IPS-NIHi7 (cell line): Measurements from ENCODE around the gene ADAR.
"Not testable (repeated sequence)": the region's sequence is repeated elsewhere in the genome, so short reads cannot be mapped to it uniquely, and the experiment has no call there.

Source experiments
- DNase-seq: peaks from one replicate; pipeline ENCODE4 v3.0.0; 2012; ENCODE audit warnings: mixed read lengths; ENCODE audit errors: extremely low spot score

ADAR gene, protein sequence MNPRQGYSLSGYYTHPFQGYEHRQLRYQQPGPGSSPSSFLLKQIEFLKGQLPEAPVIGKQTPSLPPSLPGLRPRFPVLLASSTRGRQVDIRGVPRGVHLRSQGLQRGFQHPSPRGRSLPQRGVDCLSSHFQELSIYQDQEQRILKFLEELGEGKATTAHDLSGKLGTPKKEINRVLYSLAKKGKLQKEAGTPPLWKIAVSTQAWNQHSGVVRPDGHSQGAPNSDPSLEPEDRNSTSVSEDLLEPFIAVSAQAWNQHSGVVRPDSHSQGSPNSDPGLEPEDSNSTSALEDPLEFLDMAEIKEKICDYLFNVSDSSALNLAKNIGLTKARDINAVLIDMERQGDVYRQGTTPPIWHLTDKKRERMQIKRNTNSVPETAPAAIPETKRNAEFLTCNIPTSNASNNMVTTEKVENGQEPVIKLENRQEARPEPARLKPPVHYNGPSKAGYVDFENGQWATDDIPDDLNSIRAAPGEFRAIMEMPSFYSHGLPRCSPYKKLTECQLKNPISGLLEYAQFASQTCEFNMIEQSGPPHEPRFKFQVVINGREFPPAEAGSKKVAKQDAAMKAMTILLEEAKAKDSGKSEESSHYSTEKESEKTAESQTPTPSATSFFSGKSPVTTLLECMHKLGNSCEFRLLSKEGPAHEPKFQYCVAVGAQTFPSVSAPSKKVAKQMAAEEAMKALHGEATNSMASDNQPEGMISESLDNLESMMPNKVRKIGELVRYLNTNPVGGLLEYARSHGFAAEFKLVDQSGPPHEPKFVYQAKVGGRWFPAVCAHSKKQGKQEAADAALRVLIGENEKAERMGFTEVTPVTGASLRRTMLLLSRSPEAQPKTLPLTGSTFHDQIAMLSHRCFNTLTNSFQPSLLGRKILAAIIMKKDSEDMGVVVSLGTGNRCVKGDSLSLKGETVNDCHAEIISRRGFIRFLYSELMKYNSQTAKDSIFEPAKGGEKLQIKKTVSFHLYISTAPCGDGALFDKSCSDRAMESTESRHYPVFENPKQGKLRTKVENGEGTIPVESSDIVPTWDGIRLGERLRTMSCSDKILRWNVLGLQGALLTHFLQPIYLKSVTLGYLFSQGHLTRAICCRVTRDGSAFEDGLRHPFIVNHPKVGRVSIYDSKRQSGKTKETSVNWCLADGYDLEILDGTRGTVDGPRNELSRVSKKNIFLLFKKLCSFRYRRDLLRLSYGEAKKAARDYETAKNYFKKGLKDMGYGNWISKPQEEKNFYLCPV

DNA sequence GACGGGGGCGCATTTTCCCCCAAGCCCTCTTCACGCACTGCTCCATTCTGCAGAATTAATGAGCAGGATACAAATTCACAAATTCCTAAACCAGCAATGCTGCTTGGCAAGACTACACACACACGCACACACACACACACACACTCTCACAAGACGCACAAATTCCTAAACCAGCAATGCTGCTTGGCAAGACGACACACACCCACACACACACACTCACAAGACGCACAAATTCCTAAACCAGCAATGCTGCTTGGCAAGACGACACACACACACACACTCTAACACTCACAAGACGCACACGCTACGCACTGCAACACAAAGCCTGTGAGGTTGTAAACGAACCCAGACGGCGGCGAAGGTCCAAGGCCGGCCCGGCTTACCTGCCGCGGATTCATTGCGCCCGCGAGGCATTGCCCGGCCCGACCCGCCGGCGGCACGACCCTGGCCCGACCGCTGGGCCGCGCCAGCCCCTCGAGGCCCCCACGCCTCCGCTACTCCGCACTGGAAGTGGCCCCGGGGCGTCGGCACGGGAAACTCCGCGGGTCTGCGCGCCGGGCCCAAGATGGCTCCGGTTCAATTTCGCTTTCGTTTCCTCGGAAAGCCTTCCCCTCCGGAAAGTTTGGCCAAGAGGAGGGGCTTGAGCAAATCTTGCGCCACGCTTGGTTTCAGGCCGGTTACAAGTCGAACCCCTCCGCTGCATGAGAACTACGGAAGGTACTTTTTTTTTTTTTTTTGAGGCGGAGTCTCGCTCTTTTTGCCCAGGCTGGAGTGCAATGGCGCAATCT is at the start of gene ADAR:
ADAR (minus strand) TSS at position 578 of the 788 bp plus-strand sequence; CDS start at position 398, 180 bp downstream.
- peak; percentile 60 for DNase-seq

DNA sequence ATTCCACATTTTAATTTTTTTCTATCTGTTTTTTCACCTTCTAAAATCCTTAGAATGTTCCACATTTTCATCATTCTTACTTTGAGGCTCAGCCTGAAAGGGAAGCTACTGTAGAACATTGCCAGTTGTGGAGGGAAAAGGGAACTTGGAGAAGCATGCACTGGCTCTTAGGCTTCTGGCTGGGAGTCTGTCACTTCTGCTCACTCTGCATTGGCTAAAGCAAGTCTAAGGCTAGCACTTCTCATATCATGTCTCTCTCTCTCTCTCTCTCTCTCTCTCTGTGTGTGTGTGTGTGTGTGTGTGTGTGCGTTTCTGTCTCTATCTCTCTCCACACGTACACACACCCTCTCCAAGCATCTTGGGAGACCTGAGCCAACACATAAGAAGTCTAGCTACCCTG is 49.6 kb upstream of the ADAR start:
- no peak for DNase-seq

DNA sequence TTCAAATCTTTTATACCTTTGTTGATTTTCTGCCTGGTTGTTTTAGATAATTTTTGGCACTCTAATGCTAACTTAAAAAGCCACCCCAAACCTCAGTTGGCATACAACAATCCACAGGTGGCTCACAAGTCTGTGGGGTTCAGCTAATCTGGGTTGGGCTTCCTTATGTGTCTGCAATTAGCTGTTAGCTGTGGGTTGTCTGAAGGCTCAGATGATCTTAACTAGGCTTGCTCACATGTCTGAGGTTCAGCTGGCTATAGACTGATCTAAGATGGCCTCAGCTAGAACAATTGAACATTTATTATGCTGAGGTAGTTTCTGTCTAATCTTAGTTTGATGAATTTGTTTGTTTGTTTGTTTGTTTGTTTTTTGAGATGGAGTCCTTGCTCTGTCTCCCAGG is 44.9 kb upstream of the ADAR start:
- DNase-seq = no peak

DNA sequence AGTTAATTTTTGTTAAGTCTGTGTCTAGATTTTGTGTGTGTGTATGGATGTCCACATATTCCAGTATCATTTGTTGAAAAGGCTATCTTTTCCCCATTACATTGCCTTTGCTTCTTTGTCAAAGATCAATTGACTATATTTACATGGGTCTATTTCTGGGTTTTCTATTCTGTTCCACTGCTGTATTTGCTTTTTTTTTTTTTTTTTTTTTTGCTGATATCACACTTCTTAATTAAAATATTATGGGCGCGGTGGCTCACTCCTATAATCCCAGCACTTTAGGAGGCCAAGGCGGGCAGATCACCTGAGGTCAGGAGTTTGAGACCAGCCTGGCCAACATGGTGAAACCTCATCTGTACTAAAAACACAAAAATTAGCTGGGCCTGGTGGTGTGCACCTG is 36.7 kb upstream of the ADAR start:
- DNase-seq = not testable (repeated sequence)

DNA sequence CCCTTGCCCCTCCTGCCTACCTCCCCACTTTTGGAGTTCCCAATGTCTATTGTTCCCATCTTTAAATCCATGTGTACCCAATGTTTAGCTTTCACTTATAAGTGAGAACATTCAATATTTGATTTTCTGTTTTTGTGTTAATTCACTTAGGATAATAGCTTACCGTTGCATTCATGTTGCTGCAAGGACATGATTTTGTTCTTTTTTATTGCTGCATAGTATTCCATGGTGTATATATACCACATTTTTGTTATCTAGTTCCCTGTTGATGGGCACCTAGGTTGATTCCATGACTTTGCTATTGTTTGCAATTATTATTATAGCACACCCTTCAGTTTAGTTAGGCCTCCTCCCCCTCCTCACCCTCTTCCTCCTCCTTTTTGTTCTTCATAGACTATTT is 33.5 kb upstream of the ADAR start:
- no peak for DNase-seq

DNA sequence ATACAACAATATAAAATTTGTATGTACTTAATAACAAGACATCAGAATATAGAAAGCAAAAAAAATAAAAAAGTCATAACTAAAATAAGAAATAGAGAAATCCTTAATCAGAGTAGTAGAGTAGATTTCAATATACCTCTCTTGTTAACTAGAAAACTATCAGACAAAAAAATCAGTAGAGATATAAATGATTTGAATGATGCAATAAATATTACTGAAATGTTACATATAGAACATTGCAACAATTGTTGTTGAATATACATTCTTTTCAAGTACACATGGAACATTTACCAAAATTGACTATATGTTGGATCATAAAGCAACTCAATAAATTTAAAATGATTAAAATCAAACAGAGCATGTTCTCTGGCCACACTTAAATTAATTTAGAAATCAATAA is 31.9 kb upstream of the ADAR start:
- no peak for DNase-seq

DNA sequence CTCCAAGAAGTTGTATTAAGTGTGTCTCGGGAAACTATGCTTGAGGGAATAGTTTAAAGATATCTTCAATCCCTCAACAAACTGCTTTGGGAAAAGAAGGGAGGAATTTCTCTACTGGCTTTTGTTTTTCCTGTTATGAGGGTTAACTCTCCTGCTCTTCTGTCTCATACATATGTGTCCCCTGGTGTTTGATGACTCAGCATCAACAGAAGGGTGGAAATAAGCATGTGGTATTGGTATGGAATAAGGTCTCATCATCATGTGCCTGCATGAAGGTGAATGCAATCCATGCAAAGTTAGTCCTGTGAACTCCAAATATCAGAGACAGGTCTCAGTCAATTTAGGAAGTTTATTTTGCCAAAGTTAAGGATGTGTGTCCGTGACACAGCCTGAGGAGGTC is 27.2 kb upstream of the ADAR start:
- no peak for DNase-seq

DNA sequence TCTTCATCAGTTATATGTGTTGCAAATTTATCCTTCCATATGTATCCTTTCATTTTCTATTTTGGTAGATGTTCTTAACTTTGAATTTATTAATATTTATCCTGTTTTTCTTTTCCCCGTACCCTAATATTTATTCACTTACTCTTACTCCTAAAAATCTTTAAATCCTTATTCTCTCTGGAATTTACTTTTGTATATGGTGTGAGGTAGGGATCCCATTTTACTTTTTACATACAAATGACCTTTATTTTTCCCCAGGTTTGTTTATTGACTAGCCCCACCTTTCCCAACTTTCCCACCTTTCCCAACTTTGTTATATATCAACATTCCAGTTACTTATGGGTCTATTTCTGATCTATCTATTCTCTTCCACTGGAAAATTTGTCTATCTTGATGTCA is 21.7 kb upstream of the ADAR start:
- no peak for DNase-seq

DNA sequence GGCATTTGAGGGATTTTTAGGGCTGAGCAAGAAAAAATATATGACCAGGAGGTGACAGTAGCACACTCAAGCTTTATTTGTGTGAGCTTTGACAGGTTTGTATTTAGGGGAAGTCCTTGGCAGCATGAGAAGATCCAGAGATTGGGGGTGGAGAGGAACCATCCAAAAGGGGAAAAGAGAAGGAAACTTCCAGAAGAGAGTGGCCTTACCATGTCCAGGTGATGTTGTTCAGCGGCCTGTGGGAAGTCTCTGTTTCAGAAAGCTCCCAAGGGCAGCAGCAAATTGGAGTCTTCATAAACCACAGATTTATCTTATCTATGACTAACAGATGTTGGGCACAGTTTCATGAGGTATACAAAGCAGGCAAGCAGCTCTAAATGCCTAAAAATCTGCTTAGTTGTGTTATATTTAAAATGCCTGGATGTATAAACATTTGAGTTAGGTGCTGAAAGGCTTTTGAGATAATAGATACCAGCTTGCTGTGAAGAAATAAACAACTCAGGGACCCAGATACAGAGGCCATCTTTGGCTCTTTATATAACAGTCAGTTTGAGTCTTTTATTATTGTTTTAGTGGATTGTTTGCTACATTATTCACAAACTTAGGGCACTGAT is 21.2 kb upstream of the ADAR start:
- DNase-seq = no peak

DNA sequence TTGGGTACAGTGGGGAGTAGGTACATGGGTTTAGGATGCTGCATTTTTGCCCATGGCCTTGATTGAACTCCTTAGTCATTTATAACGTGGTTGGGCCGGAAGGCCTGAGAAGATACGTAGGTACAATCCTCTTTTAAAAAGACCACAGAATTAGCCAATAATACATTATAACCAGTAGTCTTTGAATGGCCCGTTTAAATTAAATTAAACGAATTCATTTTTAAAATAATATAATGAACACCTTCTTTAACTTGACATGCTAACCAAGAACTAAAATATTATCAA is 20.1 kb upstream of the ADAR start:
- DNase-seq = no peak

DNA sequence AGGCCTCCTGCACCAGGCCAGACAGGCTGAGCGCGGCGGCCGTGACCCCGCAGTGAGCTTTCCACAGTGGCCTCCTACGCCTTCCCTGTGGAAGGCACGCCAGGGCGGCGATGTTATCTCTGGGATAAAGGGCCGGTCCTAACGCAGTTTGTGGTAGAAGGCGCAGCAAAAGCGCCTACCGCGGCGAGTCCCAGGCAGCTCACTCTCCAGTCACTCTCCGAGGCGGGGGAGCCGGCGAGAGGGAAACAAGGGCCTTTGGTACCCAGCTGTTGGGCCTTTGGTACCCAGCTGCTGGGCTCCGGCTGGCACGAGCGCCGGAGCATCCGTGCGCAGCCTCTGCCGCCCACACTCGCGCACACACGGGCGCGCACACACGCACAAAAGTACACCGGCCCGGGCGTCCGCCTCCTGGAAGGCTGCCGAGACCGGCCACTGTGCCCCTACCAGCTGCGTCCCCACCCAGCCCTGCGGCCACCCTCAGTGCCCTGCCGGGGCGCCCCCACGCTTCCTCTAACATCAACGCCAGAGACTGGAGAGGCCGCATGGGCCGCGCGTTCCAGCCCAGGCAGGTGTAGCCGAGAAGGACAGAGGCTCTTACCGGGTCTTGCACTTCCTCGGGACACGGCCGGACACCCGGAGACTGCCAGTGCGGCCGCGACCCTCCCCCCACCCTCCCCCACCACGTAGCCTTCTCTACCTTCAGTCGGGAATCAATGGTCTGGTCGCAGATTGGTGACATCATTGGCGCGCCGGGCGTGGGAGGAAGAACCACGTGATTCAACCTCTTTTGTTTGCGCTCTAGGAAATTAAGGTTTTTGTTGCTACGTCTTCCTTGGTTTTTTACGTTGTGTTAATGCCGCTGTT is 19.5 kb upstream of the ADAR start:
- peak; percentile 91 for DNase-seq

DNA sequence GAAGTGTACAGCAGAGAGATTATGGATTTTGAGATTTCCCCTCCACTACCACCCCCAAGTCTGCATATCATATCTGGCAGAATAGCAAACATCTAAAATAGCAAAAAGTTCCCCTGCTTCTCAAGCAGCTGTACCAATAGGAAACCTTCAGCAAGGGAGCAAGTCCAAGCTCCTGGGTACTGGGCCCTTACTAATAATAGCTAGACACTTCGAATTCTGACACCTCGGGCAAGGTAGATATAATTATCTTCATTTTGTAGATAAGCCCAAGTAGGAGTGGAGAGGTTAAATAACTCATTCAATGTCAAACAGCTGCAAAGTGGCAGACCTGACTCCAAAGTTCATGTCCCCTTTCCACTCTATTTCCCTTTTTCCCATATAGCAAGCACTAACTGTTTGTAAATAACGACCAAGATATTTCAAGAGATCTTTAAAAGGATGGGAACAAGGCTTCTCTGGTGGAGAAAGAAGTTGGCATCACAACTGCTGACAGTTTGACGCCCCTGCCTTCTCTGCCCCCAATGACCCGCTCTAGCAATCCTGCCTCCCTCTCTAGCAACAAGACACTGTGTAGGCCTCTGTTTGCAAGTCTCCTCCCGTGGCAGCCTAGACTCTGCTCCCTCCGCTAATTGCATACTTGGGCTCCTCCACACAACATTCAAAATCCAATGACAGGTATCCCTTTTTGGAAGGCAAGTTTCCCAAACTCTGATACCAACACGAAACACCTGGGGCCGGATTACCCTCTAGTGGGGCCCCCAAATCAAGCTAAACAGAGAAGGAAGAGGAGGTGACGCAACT is 18.7 kb upstream of the ADAR start:
- no peak for DNase-seq

DNA sequence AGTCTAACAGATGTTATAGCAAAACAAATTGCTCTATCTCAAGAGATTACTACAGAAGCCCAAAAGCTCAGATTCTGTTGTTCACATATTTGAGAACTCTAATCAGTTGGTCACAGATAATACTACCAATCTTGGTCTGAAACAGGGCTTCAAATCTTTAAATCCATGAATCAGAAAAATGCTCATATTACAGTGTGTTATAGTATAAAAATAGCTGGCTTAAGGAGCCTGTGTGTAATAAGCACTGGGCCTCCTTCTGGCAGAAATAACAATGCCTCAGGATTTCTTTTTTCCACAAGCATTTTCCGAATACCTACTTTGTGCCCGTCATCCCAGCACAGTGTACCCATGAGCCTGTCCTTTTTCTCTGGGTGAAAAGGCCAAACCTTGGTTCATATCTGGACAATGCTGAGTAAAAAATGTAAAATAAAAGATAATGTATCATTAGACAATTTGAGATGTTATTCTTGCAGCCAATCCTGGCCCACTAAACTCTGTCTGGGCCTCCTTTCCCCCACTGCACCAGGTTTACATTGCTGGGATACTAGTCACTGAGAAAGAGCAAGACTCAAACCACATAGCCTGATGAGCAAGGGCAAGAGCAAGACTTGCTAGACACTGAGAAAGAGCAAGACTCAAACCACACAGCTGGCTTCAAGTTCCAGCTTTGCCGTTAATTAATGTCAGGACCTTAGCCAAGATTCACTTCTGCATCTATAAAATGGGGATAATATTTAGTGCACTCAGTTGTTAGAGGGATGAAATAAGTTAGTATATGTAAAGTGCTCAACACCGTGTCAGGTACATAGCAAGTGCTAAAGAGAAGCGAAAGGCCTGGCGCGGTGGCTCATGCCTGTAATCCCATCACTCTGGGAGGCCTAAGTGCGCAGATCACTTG is 17.0 kb upstream of the ADAR start:
- DNase-seq = no peak

DNA sequence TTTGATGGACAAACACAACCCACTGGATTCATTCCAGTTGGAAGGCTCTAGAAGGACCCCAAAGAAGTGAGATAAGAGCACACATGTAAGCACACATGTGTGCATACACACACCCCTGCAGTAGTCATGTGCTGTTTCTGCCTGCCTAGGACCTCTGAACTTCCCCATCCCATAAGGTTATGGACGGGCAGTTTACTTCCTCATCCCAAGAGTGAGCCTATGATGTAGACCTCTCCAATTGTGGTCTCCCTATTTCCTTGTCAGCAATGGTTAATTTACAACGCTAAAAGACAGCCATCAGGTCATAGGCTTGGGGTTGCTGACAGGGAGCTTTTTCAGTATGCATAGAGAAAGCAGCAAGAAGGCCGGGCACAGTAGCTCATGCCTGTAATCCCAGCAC is 15.4 kb upstream of the ADAR start:
- DNase-seq = no peak

DNA sequence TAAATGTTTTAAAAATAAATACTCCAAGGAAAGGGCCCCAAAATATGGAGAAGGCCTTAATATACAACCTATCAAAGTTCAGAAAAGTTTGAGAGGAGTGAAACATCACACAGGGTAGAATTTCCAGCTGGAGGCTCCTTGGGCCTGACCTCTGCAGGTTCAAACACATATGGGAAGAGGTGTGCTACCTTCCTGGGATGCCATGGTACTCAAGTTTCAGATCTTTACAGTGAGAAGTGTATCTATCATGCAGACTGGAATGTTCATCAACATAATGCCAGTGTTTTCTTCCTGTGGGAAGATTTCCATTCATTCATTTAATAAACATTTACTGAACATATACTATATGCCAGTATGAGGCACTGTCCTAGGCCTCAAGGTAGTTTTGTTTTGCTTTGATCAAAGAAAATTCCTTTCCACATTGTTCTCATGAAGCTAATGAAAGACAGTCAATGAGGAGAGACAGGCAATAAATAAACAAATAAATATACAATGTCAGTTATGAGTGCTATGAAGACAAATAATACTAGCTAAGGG is 14.6 kb upstream of the ADAR start:
- no peak for DNase-seq

DNA sequence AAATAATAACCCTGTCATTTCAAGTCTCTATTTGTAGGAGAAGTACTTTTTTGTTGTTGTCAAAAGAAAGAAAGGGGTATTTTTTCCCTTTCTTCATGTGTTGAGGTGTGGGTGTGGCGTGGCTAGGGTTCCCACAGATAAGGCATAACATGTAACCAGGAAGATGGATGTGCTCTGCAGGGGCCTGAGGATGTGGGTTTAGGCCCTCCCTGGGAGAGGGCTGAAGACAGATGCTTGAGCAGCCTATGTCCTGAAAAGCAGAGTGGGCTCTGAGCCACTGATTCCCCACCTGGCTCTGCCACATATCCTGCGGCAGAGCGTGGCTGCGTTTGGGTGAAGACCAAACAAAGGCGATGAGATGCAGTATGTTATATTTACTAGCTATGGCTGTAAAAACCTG is 13.9 kb upstream of the ADAR start:
- DNase-seq = no peak

DNA sequence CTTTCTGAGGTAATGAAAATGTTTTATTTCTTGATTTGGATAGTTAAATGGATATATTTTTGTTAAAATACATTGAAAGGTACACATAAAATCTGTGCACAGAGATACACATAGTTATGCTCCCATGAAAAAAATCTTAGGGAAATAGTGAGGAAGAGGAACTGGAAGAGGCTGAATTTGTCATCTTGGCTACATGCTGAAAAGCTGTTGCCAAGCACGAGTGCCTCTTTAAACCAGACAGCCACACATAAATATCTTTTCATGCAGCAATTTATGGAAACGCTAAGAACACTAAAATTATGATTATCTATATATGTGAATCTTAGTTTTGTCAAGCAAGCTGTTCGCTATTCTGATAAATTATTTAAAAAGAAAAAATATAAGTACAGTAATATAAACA is 12.8 kb upstream of the ADAR start:
- no peak for DNase-seq
